GM13976 (cell line): ENCODE results near the gene DNAJC3.

ENCODE experiments used
- DNase-seq: peaks from one replicate; pipeline ENCODE4 v3.0.0; 2012; ENCODE audit warnings: low spot score
- in situ Hi-C: fragments of 300-500 bp; cut with MboI; formaldehyde crosslinking; loops from one replicate; pipeline ENCODE4 v1.12.0; 2022; ENCODE audit warnings: low sequenced_read_pairs, mixed read lengths, inconsistent platforms; ENCODE audit not compliant: unreplicated experiment
- TF ChIP-seq, protein P1 (sequence below): IDR thresholded peaks from 2 replicates; pipeline ENCODE4 v1.5.1; 2012; ENCODE audit warnings: borderline replicate concordance, mild to moderate bottlenecking; ENCODE audit not compliant: insufficient read depth; ENCODE audit errors: extremely low read depth, missing control alignments, control extremely low read depth

Gene DNAJC3

DNA sequence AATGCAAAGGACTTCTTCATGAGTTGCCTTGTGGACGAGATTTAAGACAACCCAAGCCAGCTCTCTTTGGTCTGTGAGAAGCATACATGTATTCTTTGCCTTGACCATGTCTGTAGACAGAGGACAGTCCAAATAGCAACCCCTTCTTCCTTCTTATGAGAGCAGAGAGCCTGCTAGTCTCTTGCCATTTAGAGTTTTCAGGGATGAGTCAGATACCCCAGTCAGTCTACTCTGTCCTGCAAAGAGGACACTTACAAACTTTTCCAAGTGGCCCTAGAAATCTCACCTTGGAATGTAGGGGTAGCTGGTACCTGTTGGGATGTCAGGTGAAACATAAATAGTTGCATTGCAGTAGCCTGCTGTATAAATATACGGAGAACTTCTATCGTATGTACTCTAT lies 36.7 kb downstream of the DNAJC3 start:
- in situ Hi-C loops, result no loop called here
- TF ChIP-seq, protein P1, sequence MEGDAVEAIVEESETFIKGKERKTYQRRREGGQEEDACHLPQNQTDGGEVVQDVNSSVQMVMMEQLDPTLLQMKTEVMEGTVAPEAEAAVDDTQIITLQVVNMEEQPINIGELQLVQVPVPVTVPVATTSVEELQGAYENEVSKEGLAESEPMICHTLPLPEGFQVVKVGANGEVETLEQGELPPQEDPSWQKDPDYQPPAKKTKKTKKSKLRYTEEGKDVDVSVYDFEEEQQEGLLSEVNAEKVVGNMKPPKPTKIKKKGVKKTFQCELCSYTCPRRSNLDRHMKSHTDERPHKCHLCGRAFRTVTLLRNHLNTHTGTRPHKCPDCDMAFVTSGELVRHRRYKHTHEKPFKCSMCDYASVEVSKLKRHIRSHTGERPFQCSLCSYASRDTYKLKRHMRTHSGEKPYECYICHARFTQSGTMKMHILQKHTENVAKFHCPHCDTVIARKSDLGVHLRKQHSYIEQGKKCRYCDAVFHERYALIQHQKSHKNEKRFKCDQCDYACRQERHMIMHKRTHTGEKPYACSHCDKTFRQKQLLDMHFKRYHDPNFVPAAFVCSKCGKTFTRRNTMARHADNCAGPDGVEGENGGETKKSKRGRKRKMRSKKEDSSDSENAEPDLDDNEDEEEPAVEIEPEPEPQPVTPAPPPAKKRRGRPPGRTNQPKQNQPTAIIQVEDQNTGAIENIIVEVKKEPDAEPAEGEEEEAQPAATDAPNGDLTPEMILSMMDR, result no peak
- DNase-seq, result no peak

GRCh38 chr13:95714142-95714832 lies 37.3 kb downstream of the DNAJC3 start:
- in situ Hi-C loops, result no loop called here
- TF ChIP-seq, protein P1, result no peak
- DNase-seq, result no peak

GRCh38 chr13:95716231-95716630 lies 39.3 kb downstream of the DNAJC3 start:
- in situ Hi-C loops, result no loop called here
- TF ChIP-seq, protein P1, result no peak
- no peak for DNase-seq

DNA sequence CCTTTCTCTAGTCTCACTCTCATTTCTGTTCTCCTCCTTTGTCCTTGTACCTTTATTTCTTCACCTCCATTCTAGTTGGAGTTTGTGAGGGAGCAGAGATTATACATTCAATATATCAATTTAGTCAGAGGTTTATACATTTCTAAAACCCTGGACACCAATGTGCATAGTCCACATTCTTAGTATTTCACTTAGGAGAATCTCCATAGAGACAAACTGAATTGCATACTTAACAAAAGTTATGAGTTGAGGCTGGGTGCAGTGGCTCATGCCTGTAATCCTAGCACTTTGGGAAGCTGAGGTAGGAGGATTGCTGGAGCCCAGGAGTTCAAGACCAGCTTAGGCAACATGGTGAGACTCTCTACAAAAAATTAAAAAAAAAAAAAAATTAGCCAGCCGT lies 45.3 kb downstream of the DNAJC3 start:
- TF ChIP-seq, protein P1, result no peak
- DNase-seq, result no peak
- in situ Hi-C loops, result no loop called here

DNA sequence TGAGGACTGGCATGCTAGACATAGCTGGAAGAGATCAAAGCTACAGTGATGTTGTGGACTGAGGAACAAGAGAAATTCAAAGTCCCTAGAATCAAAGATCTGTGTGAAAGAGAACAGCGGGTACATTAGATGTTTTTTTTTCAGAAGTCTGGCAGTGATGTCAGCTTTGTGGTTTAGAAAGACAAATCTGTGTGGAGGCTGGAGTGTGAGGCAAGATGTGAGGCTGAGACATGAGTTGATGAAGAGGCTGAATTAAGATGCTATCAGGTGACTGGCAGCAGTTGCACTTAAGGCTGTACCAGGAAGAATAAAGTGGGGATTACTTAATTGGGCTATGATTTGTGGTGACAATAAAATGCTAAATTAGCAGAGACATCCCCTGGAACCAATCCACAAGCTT lies 46.5 kb downstream of the DNAJC3 start:
- TF ChIP-seq, protein P1, result no peak
- in situ Hi-C loops, result no loop called here
- no peak for DNase-seq

GRCh38 chr13:95724252-95724651 lies 47.3 kb downstream of the DNAJC3 start:
- in situ Hi-C loops, result no loop called here
- TF ChIP-seq, protein P1, result no peak
- DNase-seq, result no peak
